Fibroblast of lung (primary cell): ENCODE measurements around the gene NEK9.

ENCODE experiments used
- EZH2 ChIP-seq: IDR thresholded peaks from 2 replicates; pipeline ENCODE4 v1.5.1; 2012; ENCODE audit warnings: low read length, control low read depth, mild to moderate bottlenecking; ENCODE audit errors: missing control alignments
- TF ChIP-seq, protein P1 (sequence below), 2 donors: IDR thresholded peaks in 1 of 2; conservative IDR thresholded peaks in 1 of 2; 1 replicate in 1 of 2; 2 replicates in 1 of 2; pipeline ENCODE4 v1.5.1; 2011 to 2012; ENCODE audit warnings: low read length in 2 of 2, control low read depth in 1 of 2, inconsistent platforms in 1 of 2, low read depth in 1 of 2, mild to moderate bottlenecking in 1 of 2

- TF ChIP-seq, protein P1, sequence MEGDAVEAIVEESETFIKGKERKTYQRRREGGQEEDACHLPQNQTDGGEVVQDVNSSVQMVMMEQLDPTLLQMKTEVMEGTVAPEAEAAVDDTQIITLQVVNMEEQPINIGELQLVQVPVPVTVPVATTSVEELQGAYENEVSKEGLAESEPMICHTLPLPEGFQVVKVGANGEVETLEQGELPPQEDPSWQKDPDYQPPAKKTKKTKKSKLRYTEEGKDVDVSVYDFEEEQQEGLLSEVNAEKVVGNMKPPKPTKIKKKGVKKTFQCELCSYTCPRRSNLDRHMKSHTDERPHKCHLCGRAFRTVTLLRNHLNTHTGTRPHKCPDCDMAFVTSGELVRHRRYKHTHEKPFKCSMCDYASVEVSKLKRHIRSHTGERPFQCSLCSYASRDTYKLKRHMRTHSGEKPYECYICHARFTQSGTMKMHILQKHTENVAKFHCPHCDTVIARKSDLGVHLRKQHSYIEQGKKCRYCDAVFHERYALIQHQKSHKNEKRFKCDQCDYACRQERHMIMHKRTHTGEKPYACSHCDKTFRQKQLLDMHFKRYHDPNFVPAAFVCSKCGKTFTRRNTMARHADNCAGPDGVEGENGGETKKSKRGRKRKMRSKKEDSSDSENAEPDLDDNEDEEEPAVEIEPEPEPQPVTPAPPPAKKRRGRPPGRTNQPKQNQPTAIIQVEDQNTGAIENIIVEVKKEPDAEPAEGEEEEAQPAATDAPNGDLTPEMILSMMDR (conservative IDR thresholded peaks at IDR 0.05 in 1 of 2, IDR thresholded peaks at IDR 0.05 in 1 of 2; ENCODE audit: low read depth in 1 of 2, low read length in 2 of 2), result no peak
- no peak for TF ChIP-seq EZH2
Observed at GRCh38 chr14:75133597-75133996, 6.7 kb upstream of the NEK9 start.
